Astrocyte (in vitro differentiated cells and primary cell): ENCODE results near the gene ITPKB. TPM values are rescaled to one million over a fixed set of nuclear protein-coding genes. Genes with fewer than 3 reads are reported as not detected.

Source experiments
- DNase-seq: peaks from one replicate; pipeline ENCODE4 v3.0.0-alpha.2; 2010; ENCODE audit warnings: low read depth
- FAIRE-seq: peaks from 2 replicates; lab custom pipeline; 2011; peaks lifted over from hg19 to GRCh38; lab: Jason Lieb, UNC
- H2AFZ ChIP-seq: 2 replicates; pipeline ENCODE4 v1.6.0; 2012; ENCODE audit warnings: low read depth, low read length, inconsistent platforms
- H3K27ac ChIP-seq: 2 replicates; pipeline ENCODE4 v1.5.1; 2011; ENCODE audit warnings: low read depth, low read length, inconsistent platforms
- H3K27me3 ChIP-seq: 2 replicates; pipeline ENCODE4 v1.6.0; 2011; ENCODE audit warnings: low read length, inconsistent platforms; ENCODE audit not compliant: insufficient read depth
- H3K36me3 ChIP-seq: 2 replicates; pipeline ENCODE4 v1.5.1; 2011; ENCODE audit warnings: low read length, inconsistent platforms; ENCODE audit not compliant: insufficient read depth
- H3K4me1 ChIP-seq: 2 replicates; pipeline ENCODE4 v1.5.1; 2011; ENCODE audit warnings: low read length, inconsistent platforms; ENCODE audit not compliant: insufficient read depth
- H3K4me2 ChIP-seq: 2 replicates; pipeline ENCODE4 v1.6.0; 2012; ENCODE audit warnings: low read length, inconsistent platforms
- H3K4me3 ChIP-seq: 2 replicates; pipeline ENCODE4 v1.5.1; 2011; ENCODE audit warnings: low read depth, mild to moderate bottlenecking, low read length, inconsistent platforms; ENCODE audit not compliant: insufficient read depth
- H3K79me2 ChIP-seq: 2 replicates; pipeline ENCODE4 v1.6.0; 2012; ENCODE audit warnings: mild to moderate bottlenecking, low read length, inconsistent platforms; ENCODE audit not compliant: insufficient read depth
- H3K9ac ChIP-seq: 2 replicates; pipeline ENCODE4 v1.6.0; 2012; ENCODE audit warnings: mild to moderate bottlenecking, low read length, inconsistent platforms
- H3K9me3 ChIP-seq: 2 replicates; pipeline ENCODE4 v1.5.1; 2012; ENCODE audit warnings: low read depth, mild to moderate bottlenecking, low read length, inconsistent platforms; ENCODE audit not compliant: insufficient read depth
- H4K20me1 ChIP-seq: 2 replicates; pipeline ENCODE4 v1.6.0; 2012; ENCODE audit warnings: low read length, inconsistent platforms; ENCODE audit not compliant: insufficient read depth
- H3K27ac Mint-ChIP-seq: one replicate; pipeline ENCODE4 v1.8.0; 2021; ENCODE audit warnings: mild to moderate bottlenecking, mixed read lengths; ENCODE audit not compliant: unreplicated experiment
- H3K27me3 Mint-ChIP-seq: one replicate; pipeline ENCODE4 v1.8.0; 2021; ENCODE audit warnings: low read depth, mixed read lengths; ENCODE audit not compliant: unreplicated experiment
- H3K36me3 Mint-ChIP-seq: one replicate; pipeline ENCODE4 v1.8.0; 2021; ENCODE audit warnings: low read depth, mixed read lengths; ENCODE audit not compliant: unreplicated experiment
- H3K4me1 Mint-ChIP-seq: one replicate; pipeline ENCODE4 v1.8.0; 2021; ENCODE audit warnings: low read depth, mixed read lengths; ENCODE audit not compliant: unreplicated experiment
- H3K4me3 Mint-ChIP-seq: one replicate; pipeline ENCODE4 v1.8.0; 2021; ENCODE audit warnings: mild to moderate bottlenecking, moderate library complexity, mixed read lengths; ENCODE audit not compliant: unreplicated experiment
- H3K9me3 Mint-ChIP-seq: one replicate; pipeline ENCODE4 v1.8.0; 2021; ENCODE audit warnings: mild to moderate bottlenecking, mixed read lengths; ENCODE audit not compliant: unreplicated experiment
- CTCF ChIP-seq: IDR thresholded peaks from 2 replicates; pipeline ENCODE4 v1.5.1; 2011; ENCODE audit warnings: low read depth, mild to moderate bottlenecking, inconsistent platforms, low read length, moderate library complexity; ENCODE audit not compliant: insufficient read depth
- EZH2 ChIP-seq: IDR thresholded peaks from 2 replicates; pipeline ENCODE4 v1.6.1; 2012; ENCODE audit warnings: mild to moderate bottlenecking, low read length, inconsistent platforms; ENCODE audit not compliant: insufficient read depth
- total RNA-seq: library from RNA; stranded (reverse); gene quantifications from 2 replicates; pipeline ENCODE4 v1.2.1, GENCODE V29; 2021

ITPKB gene
- total RNA-seq, 1 donor from 2014 or later = 10.5 TPM

- Histone ChIP-seq H3K4me2 (no peak overlapping the region), H3K27ac (no peak overlapping the region), H3K4me3 (no peak overlapping the region), H3K27me3 (peaks cover under 1% of the 10 kb centered on the region), H3K9me3 (no peaks in the 10 kb centered on the region), H3K36me3 (no peaks in the 10 kb centered on the region), H2AFZ (no peak overlapping the region), H4K20me1 (no peaks in the 10 kb centered on the region), H3K79me2 (no peaks in the 10 kb centered on the region), H3K4me1 (no peaks in the 10 kb centered on the region), H3K9ac (no peak overlapping the region)
- no peak for DNase-seq
- no peak for FAIRE-seq
- no peak for TF ChIP-seq CTCF
- H3K4me1 Mint-ChIP-seq = peaks cover 13% of the 10 kb centered on the region
- H3K27ac Mint-ChIP-seq = no peak overlapping the region
- no peaks in the 10 kb centered on the region for H3K36me3 Mint-ChIP-seq
- H3K27me3 Mint-ChIP-seq = peaks cover 28% of the 10 kb centered on the region
- H3K4me3 Mint-ChIP-seq = no peak overlapping the region
- no peaks in the 10 kb centered on the region for H3K9me3 Mint-ChIP-seq
Observed at GRCh38 chr1:226604560-226605317, 134.3 kb downstream of the ITPKB start.

GRCh38 chr1:226603858-226604559 is 135.1 kb downstream of the ITPKB start:
- H3K79me2 ChIP-seq = no peaks in the 10 kb centered on the region
- H3K9ac ChIP-seq = no peak overlapping the region
- H2AFZ ChIP-seq = no peak overlapping the region
- H3K27ac Mint-ChIP-seq = no peak overlapping the region
- TF ChIP-seq CTCF = no peak
- TF ChIP-seq EZH2 = no peak
- no peaks in the 10 kb centered on the region for H3K9me3 Mint-ChIP-seq
- no peak for DNase-seq
- peaks cover 13% of the 10 kb centered on the region for H3K4me1 Mint-ChIP-seq
- no peaks in the 10 kb centered on the region for H3K27me3 ChIP-seq
- FAIRE-seq = no peak
- H3K4me3 Mint-ChIP-seq = no peak overlapping the region
- H3K27me3 Mint-ChIP-seq = peaks cover 28% of the 10 kb centered on the region
- no peak overlapping the region for H3K4me3 ChIP-seq
- H4K20me1 ChIP-seq = no peaks in the 10 kb centered on the region
- no peaks in the 10 kb centered on the region for H3K4me1 ChIP-seq
- H3K27ac ChIP-seq = no peak overlapping the region
- H3K4me2 ChIP-seq = no peak overlapping the region
- no peaks in the 10 kb centered on the region for H3K9me3 ChIP-seq
- no peaks in the 10 kb centered on the region for H3K36me3 ChIP-seq
- H3K36me3 Mint-ChIP-seq = no peaks in the 10 kb centered on the region
